Head of caudate nucleus (tissue), 42 donors: ENCODE measurements around the gene ADD2.
"Not testable (repeated sequence)": the region's sequence is repeated elsewhere in the genome, so short reads cannot be mapped to it uniquely, and the experiment has no call there.

ENCODE experiments used
- DNase-seq, 42 donors: peaks; one replicate each; pipeline versions ENCODE4 v3.0.0 to v3.0.0-alpha.2; 2020 to 2021; ENCODE audit warnings: mixed read lengths in 7 of 42
- intact Hi-C: fragments of 100-400 bp; cut with DNase I; formaldehyde crosslinking; loops from one replicate; pipeline ENCODE4 v1.15.0; 2022

ADD2 gene

GRCh38 chr2:70757360-70757759, 10.6 kb downstream of the ADD2 start:
- intact Hi-C loops = no loop called here
- no peak for DNase-seq

GRCh38 chr2:70756128-70756527, 11.9 kb downstream of the ADD2 start:
- no peak for DNase-seq
- intact Hi-C loops = no loop called here

- no peak for DNase-seq
- intact Hi-C loops = no loop called here
These were observed 14.1 kb downstream of the ADD2 start for GRCh38 chr2:70753902-70754301.

GRCh38 chr2:70753031-70753430, 15.0 kb downstream of the ADD2 start:
- intact Hi-C loops = no loop called here
- DNase-seq = no peak

DNA sequence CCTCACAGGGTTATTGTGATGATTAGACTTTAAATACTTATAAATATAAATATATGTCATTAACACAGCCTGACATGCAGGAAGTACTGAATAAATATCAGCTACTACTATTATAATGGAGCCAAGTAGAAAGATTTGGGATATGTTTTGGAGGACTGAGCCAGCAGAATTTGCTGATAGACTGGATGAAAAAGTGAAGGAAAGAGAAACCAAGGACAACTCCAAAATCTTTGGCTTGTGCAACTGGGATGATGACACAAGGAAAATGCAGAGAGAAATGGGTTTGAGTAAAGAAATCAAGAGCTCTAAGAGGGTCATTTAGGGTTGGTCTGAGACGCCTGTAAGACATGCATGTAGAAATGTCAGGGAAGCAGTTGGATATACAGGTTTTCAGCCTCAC, 15.6 kb downstream of the ADD2 start:
- intact Hi-C loops = no loop called here
- no peak for DNase-seq

DNA sequence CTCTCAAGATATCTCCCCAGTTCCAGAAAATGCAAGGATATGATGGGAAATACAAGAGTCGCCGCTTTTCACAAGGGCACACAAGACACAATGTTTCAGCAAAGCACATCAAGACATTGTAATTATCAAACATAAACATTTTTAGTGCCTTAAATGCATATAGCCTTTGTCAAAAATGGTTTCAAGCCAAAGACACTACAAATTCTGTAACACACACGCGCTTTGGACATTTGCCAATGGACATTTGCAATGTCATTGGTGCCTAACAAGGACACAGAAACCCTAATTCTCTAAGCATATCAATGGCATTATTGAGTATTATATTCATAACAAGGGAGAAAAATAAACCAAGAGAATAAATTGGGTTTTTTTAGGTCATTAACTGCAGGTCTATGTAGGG, 16.1 kb downstream of the ADD2 start:
- intact Hi-C loops = no loop called here

DNA sequence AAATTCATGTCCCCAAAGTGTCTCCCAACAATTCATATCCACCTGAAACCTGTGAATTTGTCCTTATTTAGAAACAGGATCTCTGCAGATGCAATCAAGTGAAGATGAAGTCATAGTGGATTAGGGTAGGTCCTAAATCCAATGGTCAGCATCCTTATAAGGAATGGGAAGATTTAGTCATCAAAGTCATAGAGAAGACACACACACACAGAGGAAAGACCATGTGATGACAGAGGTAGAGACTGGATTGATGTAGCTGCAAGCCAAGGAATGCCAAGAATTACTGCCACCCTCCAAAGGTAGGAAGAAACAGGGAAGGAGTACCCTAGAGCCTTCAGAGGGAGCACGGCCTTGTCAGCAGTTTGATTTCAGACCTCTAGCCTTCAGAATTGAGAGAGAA, 17.7 kb downstream of the ADD2 start:
- intact Hi-C loops = no loop called here
- no peak for DNase-seq

More for the DNA sequence above, 16.1 kb downstream of the ADD2 start:
- no peak for DNase-seq

- intact Hi-C loops = no loop called here
- DNase-seq = peak in 6 of 42 donors; percentile 22 to 56 (median 38)
These were observed 19.8 kb downstream of the ADD2 start for GRCh38 chr2:70748002-70748784.

GRCh38 chr2:70747284-70747683, 20.7 kb downstream of the ADD2 start:
- no peak for DNase-seq
- intact Hi-C loops = no loop called here

- intact Hi-C loops = no loop called here
- peak in 1 of 42 donors; percentile 52 for DNase-seq
These were observed 21.7 kb downstream of the ADD2 start for GRCh38 chr2:70746094-70746974.

DNA sequence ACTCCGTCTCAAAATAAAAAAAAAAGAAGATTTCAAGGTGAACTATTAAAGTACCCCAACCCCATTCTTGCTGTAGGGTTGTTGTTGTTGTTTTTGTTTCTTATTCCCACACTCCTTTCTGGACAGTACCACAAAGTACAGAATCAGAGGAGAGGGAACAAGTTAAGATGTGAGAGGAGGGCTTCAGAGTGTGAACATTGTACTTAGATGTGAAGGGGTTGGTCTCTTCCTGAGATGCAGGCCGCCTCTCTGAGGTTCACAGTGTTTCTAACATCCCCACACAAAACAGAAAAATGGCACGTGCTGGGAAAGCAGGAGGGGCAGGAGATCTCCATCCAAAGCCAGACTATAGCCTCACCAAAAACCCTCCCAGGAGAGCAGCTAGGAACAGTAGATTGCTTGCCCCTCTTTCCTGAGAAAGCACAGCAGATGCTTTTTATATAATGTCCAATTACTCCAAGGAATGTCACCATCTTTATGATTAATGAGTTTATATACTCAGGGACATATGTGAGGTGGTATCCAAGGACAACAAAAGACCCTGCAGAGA, 22.6 kb downstream of the ADD2 start:
- intact Hi-C loops = no loop called here

GRCh38 chr2:70744397-70744796, 23.6 kb downstream of the ADD2 start:
- intact Hi-C loops = no loop called here
- no peak for DNase-seq

More for the DNA sequence above, 22.6 kb downstream of the ADD2 start:
- no peak for DNase-seq

GRCh38 chr2:70743677-70744076, 24.3 kb downstream of the ADD2 start:
- intact Hi-C loops = no loop called here
- no peak for DNase-seq

DNA sequence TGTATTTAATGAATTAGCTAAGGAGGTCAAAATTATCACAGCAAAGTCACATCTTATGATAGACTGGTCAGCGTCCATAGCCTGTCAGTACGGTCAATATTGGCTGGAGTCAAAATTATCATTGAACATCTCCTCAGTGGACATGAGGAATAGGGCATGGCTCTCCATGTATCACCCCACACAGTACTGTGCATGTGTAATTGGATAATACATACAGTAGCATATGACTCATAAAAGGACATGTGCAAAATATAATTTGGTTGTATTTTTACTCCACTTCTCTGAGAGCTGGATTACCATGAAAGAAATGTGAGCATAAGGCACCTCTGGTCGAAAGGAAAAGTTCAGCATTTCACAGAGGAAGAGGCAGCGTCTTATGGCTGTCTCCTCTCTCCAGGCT, 24.9 kb downstream of the ADD2 start:
- no peak for DNase-seq

GRCh38 chr2:70739492-70739891, 28.5 kb downstream of the ADD2 start:
- intact Hi-C loops = not testable (repeated sequence)
- peak in 1 of 42 donors; percentile 2 for DNase-seq

More for the DNA sequence above, 24.9 kb downstream of the ADD2 start:
- intact Hi-C loops = no loop called here

DNA sequence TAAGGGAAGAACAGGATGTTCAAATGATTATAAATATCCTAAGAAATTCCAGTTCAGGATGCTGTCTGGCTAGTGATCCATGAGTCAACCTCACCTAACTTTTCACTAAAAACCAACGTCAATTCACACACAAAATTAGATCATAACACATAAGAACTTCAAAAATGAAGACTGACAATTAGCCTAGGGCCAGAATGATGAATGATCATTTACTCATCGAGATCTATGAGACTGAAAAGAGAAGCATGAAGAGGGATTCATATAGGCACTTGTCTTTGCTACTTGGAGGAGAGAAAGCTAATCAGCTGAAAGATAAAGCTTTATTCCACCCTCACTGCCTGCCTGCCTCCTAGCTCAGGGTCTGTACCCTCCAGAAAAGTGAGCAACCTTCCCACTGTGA, 29.8 kb downstream of the ADD2 start:
- peak in 1 of 42 donors; percentile 2 for DNase-seq

DNA sequence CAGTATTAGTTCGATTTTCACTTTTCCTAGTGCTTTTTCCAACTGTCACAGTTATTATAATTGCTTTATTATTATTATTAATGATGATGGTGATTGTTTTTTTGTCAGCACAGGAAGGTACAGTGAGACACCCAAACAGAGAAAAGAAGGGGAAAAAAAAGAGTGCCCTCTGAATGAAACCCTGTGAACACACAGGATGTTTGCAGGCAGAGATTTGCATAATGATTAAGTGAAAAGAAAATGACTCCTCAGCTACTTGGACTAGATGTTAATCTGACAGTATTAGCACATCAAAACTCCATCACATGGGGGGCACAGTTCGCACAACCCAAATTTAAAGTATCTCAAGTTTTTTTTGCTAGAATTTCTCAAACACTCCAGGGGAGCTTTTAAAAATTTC, 32.9 kb downstream of the ADD2 start:
- intact Hi-C loops = no loop called here
- peak in 2 of 42 donors; percentile 14 to 36 for DNase-seq

More for the DNA sequence above, 29.8 kb downstream of the ADD2 start:
- intact Hi-C loops = no loop called here

DNA sequence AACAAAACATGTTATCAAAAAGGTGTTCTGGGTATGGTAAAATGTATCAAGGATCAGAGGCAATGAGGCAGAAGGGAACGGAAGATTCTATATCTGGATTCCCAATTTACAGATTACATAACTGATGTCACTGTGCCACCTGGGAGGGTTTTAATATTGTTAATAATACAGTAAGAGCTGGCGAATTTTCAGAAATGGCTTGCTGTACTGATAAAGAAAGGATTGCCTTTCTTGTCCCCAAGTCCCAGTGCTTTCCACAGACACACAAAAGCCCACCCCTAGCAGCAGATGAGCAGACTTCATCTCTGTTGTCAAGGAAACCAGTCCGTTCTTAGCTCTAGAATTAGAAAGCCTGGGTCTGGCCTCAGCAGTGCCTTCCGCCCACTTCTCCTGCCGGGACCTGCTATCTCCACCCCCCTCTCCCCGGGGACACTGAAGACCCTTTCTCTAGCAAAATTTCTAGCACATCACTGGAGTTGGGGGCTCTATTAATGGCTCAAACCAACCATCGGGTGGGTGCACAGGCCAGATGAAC, 34.3 kb downstream of the ADD2 start:
- intact Hi-C loops = no loop called here
- DNase-seq = peak in 4 of 42 donors; percentile 14 to 59 (median 26)

DNA sequence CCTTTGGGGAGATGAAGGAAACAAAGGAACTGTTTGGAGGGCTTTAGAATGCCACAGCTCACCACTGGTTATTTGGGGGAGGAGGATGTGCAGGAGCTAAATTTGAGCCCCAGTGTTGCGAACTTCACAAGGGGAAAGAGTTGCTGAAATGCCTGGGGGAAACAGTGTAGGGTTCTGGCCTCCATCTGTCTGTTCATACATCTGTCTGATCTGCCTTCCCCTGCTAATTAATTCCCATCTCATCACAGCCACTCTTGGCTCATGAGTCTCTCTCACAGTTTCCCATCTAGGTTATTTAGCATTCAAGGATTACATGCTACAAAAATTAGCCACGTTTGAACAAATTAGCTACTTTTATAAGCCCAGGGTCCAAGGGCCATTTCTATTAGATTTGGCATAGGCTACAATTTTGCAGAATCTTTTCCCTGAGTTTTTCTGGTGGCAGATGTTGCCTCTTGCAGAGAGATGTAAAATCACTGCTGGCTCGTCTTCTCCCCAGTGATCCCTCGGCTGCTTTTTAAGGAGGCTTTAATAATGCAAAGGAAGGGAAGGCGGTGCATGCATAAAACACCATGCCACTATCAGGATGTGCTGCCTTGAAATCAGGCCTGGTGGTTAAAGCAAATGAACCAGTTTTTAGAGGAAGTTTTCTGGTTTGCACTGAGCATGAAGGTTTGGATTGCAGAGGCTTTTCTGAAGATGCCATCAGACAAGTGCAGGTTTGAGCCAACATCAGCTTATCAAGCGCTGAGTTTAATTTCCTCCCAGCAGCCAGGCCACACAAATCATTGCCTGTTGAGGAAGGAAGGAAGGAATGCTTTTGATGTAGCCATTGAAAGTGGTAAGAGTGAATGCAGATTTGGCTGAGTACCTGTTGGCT, 35.0 kb downstream of the ADD2 start:
- intact Hi-C loops = no loop called here
- peak in 4 of 42 donors; percentile 32 to 68 (median 44) for DNase-seq
